ENCODE data around the gene CTSF. TPM values are rescaled to one million over a fixed set of nuclear protein-coding genes. Genes with fewer than 3 reads are reported as not detected.

The CTSF gene
- total and polyA plus RNA-seq, 2 of the 8 experiments (the other 6 are each of a cell fraction or from before 2014, with no cell fraction given), result 0.58 to 2.3 TPM

DNA sequence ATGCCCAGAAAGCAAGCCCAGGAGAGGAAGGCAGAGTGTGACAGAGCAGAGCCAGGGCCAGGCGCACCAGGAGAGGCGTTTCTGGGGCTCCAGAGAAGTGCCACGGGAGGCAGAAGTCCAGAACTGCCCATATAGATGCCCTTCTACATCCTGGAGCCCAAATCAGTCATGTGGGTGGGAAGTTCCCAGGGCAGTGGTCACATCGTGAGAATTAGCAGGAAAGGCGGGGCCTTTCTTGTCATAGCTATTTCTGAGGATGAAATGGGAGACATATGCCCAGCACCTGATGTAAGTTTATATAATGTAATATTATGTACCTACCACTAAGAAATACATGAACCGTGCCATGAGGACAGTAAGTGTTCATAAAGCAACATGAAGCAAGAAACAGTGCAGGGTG lies 35.6 kb downstream of the CTSF start (continued):
- TF ChIP-seq, protein P1, sequence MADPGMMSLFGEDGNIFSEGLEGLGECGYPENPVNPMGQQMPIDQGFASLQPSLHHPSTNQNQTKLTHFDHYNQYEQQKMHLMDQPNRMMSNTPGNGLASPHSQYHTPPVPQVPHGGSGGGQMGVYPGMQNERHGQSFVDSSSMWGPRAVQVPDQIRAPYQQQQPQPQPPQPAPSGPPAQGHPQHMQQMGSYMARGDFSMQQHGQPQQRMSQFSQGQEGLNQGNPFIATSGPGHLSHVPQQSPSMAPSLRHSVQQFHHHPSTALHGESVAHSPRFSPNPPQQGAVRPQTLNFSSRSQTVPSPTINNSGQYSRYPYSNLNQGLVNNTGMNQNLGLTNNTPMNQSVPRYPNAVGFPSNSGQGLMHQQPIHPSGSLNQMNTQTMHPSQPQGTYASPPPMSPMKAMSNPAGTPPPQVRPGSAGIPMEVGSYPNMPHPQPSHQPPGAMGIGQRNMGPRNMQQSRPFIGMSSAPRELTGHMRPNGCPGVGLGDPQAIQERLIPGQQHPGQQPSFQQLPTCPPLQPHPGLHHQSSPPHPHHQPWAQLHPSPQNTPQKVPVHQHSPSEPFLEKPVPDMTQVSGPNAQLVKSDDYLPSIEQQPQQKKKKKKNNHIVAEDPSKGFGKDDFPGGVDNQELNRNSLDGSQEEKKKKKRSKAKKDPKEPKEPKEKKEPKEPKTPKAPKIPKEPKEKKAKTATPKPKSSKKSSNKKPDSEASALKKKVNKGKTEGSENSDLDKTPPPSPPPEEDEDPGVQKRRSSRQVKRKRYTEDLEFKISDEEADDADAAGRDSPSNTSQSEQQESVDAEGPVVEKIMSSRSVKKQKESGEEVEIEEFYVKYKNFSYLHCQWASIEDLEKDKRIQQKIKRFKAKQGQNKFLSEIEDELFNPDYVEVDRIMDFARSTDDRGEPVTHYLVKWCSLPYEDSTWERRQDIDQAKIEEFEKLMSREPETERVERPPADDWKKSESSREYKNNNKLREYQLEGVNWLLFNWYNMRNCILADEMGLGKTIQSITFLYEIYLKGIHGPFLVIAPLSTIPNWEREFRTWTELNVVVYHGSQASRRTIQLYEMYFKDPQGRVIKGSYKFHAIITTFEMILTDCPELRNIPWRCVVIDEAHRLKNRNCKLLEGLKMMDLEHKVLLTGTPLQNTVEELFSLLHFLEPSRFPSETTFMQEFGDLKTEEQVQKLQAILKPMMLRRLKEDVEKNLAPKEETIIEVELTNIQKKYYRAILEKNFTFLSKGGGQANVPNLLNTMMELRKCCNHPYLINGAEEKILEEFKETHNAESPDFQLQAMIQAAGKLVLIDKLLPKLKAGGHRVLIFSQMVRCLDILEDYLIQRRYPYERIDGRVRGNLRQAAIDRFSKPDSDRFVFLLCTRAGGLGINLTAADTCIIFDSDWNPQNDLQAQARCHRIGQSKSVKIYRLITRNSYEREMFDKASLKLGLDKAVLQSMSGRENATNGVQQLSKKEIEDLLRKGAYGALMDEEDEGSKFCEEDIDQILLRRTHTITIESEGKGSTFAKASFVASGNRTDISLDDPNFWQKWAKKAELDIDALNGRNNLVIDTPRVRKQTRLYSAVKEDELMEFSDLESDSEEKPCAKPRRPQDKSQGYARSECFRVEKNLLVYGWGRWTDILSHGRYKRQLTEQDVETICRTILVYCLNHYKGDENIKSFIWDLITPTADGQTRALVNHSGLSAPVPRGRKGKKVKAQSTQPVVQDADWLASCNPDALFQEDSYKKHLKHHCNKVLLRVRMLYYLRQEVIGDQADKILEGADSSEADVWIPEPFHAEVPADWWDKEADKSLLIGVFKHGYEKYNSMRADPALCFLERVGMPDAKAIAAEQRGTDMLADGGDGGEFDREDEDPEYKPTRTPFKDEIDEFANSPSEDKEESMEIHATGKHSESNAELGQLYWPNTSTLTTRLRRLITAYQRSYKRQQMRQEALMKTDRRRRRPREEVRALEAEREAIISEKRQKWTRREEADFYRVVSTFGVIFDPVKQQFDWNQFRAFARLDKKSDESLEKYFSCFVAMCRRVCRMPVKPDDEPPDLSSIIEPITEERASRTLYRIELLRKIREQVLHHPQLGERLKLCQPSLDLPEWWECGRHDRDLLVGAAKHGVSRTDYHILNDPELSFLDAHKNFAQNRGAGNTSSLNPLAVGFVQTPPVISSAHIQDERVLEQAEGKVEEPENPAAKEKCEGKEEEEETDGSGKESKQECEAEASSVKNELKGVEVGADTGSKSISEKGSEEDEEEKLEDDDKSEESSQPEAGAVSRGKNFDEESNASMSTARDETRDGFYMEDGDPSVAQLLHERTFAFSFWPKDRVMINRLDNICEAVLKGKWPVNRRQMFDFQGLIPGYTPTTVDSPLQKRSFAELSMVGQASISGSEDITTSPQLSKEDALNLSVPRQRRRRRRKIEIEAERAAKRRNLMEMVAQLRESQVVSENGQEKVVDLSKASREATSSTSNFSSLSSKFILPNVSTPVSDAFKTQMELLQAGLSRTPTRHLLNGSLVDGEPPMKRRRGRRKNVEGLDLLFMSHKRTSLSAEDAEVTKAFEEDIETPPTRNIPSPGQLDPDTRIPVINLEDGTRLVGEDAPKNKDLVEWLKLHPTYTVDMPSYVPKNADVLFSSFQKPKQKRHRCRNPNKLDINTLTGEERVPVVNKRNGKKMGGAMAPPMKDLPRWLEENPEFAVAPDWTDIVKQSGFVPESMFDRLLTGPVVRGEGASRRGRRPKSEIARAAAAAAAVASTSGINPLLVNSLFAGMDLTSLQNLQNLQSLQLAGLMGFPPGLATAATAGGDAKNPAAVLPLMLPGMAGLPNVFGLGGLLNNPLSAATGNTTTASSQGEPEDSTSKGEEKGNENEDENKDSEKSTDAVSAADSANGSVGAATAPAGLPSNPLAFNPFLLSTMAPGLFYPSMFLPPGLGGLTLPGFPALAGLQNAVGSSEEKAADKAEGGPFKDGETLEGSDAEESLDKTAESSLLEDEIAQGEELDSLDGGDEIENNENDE (IDR thresholded peaks at IDR 0.05; ENCODE audit: insufficient replicate concordance, low read length), result no peak
- TF ChIP-seq CREB1 (IDR thresholded peaks at IDR 0.05), result no peak

Data from H1 (cell line).